Measurements from ENCODE around the gene KIF18A.

The KIF18A gene

GRCh38 chr11:28048812-28049211 is 59.1 kb downstream of the KIF18A start:
- Mint-ChIP-seq H3K27me3 (no peaks in the 10 kb centered on the region), H3K27ac (no peak overlapping the region), H3K4me3 (no peak overlapping the region), H3K36me3 (no peaks in the 10 kb centered on the region), H3K9me3 (no peaks in the 10 kb centered on the region), H3K4me1 (no peaks in the 10 kb centered on the region)
- DNase-seq (ENCODE audit: low spot score in 2 of 2) (no peak), ATAC-seq (ENCODE audit: low read depth) (no peak)

- Mint-ChIP-seq H3K4me3 (no peak overlapping the region), H3K27me3 (no peaks in the 10 kb centered on the region), H3K4me1 (no peaks in the 10 kb centered on the region), H3K9me3 (no peaks in the 10 kb centered on the region), H3K36me3 (no peaks in the 10 kb centered on the region), H3K27ac (no peak overlapping the region)
- DNase-seq (ENCODE audit: low spot score in 2 of 2) (no peak), ATAC-seq (ENCODE audit: low read depth) (no peak)
Measured at GRCh38 chr11:28043930-28044709, 63.8 kb downstream of the KIF18A start.

- Mint-ChIP-seq H3K9me3 (no peaks in the 10 kb centered on the region), H3K27ac (no peak overlapping the region), H3K27me3 (no peaks in the 10 kb centered on the region), H3K4me3 (no peak overlapping the region), H3K4me1 (no peaks in the 10 kb centered on the region), H3K36me3 (peaks cover 2% of the 10 kb centered on the region)
- DNase-seq (ENCODE audit: low spot score in 2 of 2) = no peak
- no peak for ATAC-seq (ENCODE audit: low read depth)
Measured at GRCh38 chr11:28040384-28040783, 67.6 kb downstream of the KIF18A start.

- H3K27ac Mint-ChIP-seq = no peak overlapping the region
- ATAC-seq (ENCODE audit: low read depth) = no peak
Measured at GRCh38 chr11:28038775-28039174, 69.2 kb downstream of the KIF18A start.

GRCh38 chr11:28026634-28027290 is 81.2 kb downstream of the KIF18A start:
- ATAC-seq (ENCODE audit: low read depth) = no peak
- peaks cover 11% of the 10 kb centered on the region for H3K36me3 Mint-ChIP-seq
- H3K4me1 Mint-ChIP-seq = peaks cover 2% of the 10 kb centered on the region
- no peak overlapping the region for H3K4me3 Mint-ChIP-seq
- H3K27ac Mint-ChIP-seq = no peak overlapping the region
- no peaks in the 10 kb centered on the region for H3K27me3 Mint-ChIP-seq
- H3K9me3 Mint-ChIP-seq = peaks cover 3% of the 10 kb centered on the region
- no peak for DNase-seq (ENCODE audit: low spot score in 2 of 2)

More at GRCh38 chr11:28038775-28039174, 69.2 kb downstream of the KIF18A start:
- no peak overlapping the region for H3K4me3 Mint-ChIP-seq
- H3K4me1 Mint-ChIP-seq = no peaks in the 10 kb centered on the region
- H3K9me3 Mint-ChIP-seq = no peaks in the 10 kb centered on the region
- no peaks in the 10 kb centered on the region for H3K27me3 Mint-ChIP-seq
- peaks cover 2% of the 10 kb centered on the region for H3K36me3 Mint-ChIP-seq
- no peak for DNase-seq (ENCODE audit: low spot score in 2 of 2)

GRCh38 chr11:28017816-28018215 is 90.1 kb downstream of the KIF18A start:
- no peaks in the 10 kb centered on the region for H3K9me3 Mint-ChIP-seq
- H3K4me3 Mint-ChIP-seq = no peak overlapping the region
- no peaks in the 10 kb centered on the region for H3K4me1 Mint-ChIP-seq
- H3K27ac Mint-ChIP-seq = no peak overlapping the region
- H3K36me3 Mint-ChIP-seq = no peaks in the 10 kb centered on the region
- ATAC-seq (ENCODE audit: low read depth) = no peak
- H3K27me3 Mint-ChIP-seq = no peaks in the 10 kb centered on the region
- no peak for DNase-seq (ENCODE audit: low spot score in 2 of 2)

GRCh38 chr11:28011813-28012212 is 96.1 kb downstream of the KIF18A start:
- no peak for ATAC-seq (ENCODE audit: low read depth)
- no peaks in the 10 kb centered on the region for H3K36me3 Mint-ChIP-seq

GRCh38 chr11:28009996-28010395 is 98.0 kb downstream of the KIF18A start:
- ATAC-seq (ENCODE audit: low read depth) (no peak), DNase-seq (ENCODE audit: low spot score in 2 of 2) (no peak)
- H3K36me3 Mint-ChIP-seq = no peaks in the 10 kb centered on the region
- no peak overlapping the region for H3K27ac Mint-ChIP-seq
- H3K9me3 Mint-ChIP-seq = no peaks in the 10 kb centered on the region
- no peaks in the 10 kb centered on the region for H3K27me3 Mint-ChIP-seq
- H3K4me1 Mint-ChIP-seq = no peaks in the 10 kb centered on the region
- H3K4me3 Mint-ChIP-seq = no peak overlapping the region

More at GRCh38 chr11:28011813-28012212, 96.1 kb downstream of the KIF18A start:
- no peak for DNase-seq (ENCODE audit: low spot score in 2 of 2)
- Mint-ChIP-seq H3K27me3 (no peaks in the 10 kb centered on the region), H3K4me1 (no peaks in the 10 kb centered on the region), H3K4me3 (no peak overlapping the region), H3K9me3 (no peaks in the 10 kb centered on the region), H3K27ac (no peak overlapping the region)

- no peaks in the 10 kb centered on the region for H3K9me3 Mint-ChIP-seq
- H3K36me3 Mint-ChIP-seq = no peaks in the 10 kb centered on the region
- H3K4me3 Mint-ChIP-seq = no peak overlapping the region
- no peaks in the 10 kb centered on the region for H3K4me1 Mint-ChIP-seq
- ATAC-seq (ENCODE audit: low read depth) (no peak), DNase-seq (ENCODE audit: low spot score in 2 of 2) (no peak)
- H3K27me3 Mint-ChIP-seq = no peaks in the 10 kb centered on the region
- no peak overlapping the region for H3K27ac Mint-ChIP-seq
Measured at GRCh38 chr11:28009388-28009787, 98.6 kb downstream of the KIF18A start.

- H3K4me3 Mint-ChIP-seq = no peak overlapping the region
- no peak for DNase-seq (ENCODE audit: low spot score in 2 of 2)
- peaks cover 5% of the 10 kb centered on the region for H3K36me3 Mint-ChIP-seq
- H3K9me3 Mint-ChIP-seq = peaks cover 11% of the 10 kb centered on the region
- no peaks in the 10 kb centered on the region for H3K4me1 Mint-ChIP-seq
- ATAC-seq (ENCODE audit: low read depth) = no peak
- no peaks in the 10 kb centered on the region for H3K27me3 Mint-ChIP-seq
- H3K27ac Mint-ChIP-seq = no peak overlapping the region
Measured at GRCh38 chr11:28003615-28004014, 104.3 kb downstream of the KIF18A start.

- Mint-ChIP-seq H3K9me3 (peaks cover 12% of the 10 kb centered on the region), H3K36me3 (peaks cover 6% of the 10 kb centered on the region), H3K4me1 (no peaks in the 10 kb centered on the region), H3K27me3 (no peaks in the 10 kb centered on the region), H3K27ac (no peak overlapping the region), H3K4me3 (no peak overlapping the region)
- no peak for DNase-seq (ENCODE audit: low spot score in 2 of 2)
- peak; percentile 38 for ATAC-seq (ENCODE audit: low read depth)
Measured at GRCh38 chr11:27998552-27998951, 109.4 kb downstream of the KIF18A start.

GRCh38 chr11:27997344-27997743 is 110.6 kb downstream of the KIF18A start:
- no peaks in the 10 kb centered on the region for H3K4me1 Mint-ChIP-seq

GRCh38 chr11:27996066-27996465 is 111.9 kb downstream of the KIF18A start:
- Mint-ChIP-seq H3K4me3 (no peak overlapping the region), H3K27ac (no peak overlapping the region), H3K27me3 (no peaks in the 10 kb centered on the region), H3K36me3 (peaks cover 2% of the 10 kb centered on the region), H3K4me1 (no peaks in the 10 kb centered on the region), H3K9me3 (peaks cover 2% of the 10 kb centered on the region)
- ATAC-seq (ENCODE audit: low read depth) = no peak
- no peak for DNase-seq (ENCODE audit: low spot score in 2 of 2)

More at GRCh38 chr11:27997344-27997743, 110.6 kb downstream of the KIF18A start:
- no peak overlapping the region for H3K27ac Mint-ChIP-seq
- H3K9me3 Mint-ChIP-seq = peaks cover 7% of the 10 kb centered on the region
- H3K27me3 Mint-ChIP-seq = no peaks in the 10 kb centered on the region
- DNase-seq (ENCODE audit: low spot score in 2 of 2) (no peak), ATAC-seq (ENCODE audit: low read depth) (no peak)
- H3K4me3 Mint-ChIP-seq = no peak overlapping the region
- H3K36me3 Mint-ChIP-seq = peaks cover 6% of the 10 kb centered on the region

GRCh38 chr11:27995083-27995482 is 112.9 kb downstream of the KIF18A start:
- H3K27ac Mint-ChIP-seq = no peak overlapping the region
- no peak for DNase-seq (ENCODE audit: low spot score in 2 of 2)
- H3K27me3 Mint-ChIP-seq = no peaks in the 10 kb centered on the region
- H3K36me3 Mint-ChIP-seq = peaks cover 2% of the 10 kb centered on the region
- peaks cover 2% of the 10 kb centered on the region for H3K9me3 Mint-ChIP-seq
- ATAC-seq (ENCODE audit: low read depth) = no peak
- H3K4me3 Mint-ChIP-seq = no peak overlapping the region
- H3K4me1 Mint-ChIP-seq = no peaks in the 10 kb centered on the region
